Mucosa of stomach (tissue), 1 donor: ENCODE results near the gene CACNA2D3.

Source experiments
- H3K27me3 ChIP-seq: one replicate; pipeline ENCODE4 v1.7.0; 2013; ENCODE audit warnings: mild to moderate bottlenecking, low read length; ENCODE audit not compliant: control insufficient read depth, insufficient read depth
- H3K36me3 ChIP-seq: one replicate; pipeline ENCODE4 v1.7.0; 2013; ENCODE audit warnings: low read length; ENCODE audit not compliant: control insufficient read depth, insufficient read depth
- H3K4me1 ChIP-seq: one replicate; pipeline ENCODE4 v1.7.0; 2013; ENCODE audit warnings: mild to moderate bottlenecking, low read length; ENCODE audit not compliant: control insufficient read depth, insufficient read depth
- H3K4me3 ChIP-seq: one replicate; pipeline ENCODE4 v1.7.0; 2013; ENCODE audit warnings: low read length
- H3K9ac ChIP-seq: one replicate; pipeline ENCODE4 v1.7.0; 2013; ENCODE audit warnings: mild to moderate bottlenecking, low read length, moderate library complexity
- H3K9me3 ChIP-seq: one replicate; pipeline ENCODE4 v1.7.0; 2013; ENCODE audit warnings: mild to moderate bottlenecking, low read length, moderate library complexity; ENCODE audit not compliant: control insufficient read depth
- donor health status: Pancreatic carcinoma.

The CACNA2D3 gene

GRCh38 chr3:54264050-54264449, 141.7 kb downstream of the CACNA2D3 start:
- no peaks in the 10 kb centered on the region for H3K9me3 ChIP-seq
- no peaks in the 10 kb centered on the region for H3K36me3 ChIP-seq
- no peak overlapping the region for H3K9ac ChIP-seq
- H3K4me3 ChIP-seq: no peak overlapping the region
- H3K27me3 ChIP-seq: no peaks in the 10 kb centered on the region
- no peaks in the 10 kb centered on the region for H3K4me1 ChIP-seq

- Histone ChIP-seq H3K4me3 (no peak overlapping the region), H3K9ac (no peak overlapping the region), H3K27me3 (no peaks in the 10 kb centered on the region), H3K4me1 (no peaks in the 10 kb centered on the region), H3K36me3 (no peaks in the 10 kb centered on the region), H3K9me3 (no peaks in the 10 kb centered on the region)
These were observed 148.6 kb downstream of the CACNA2D3 start for GRCh38 chr3:54270816-54271526.

- Histone ChIP-seq H3K27me3 (no peaks in the 10 kb centered on the region), H3K9me3 (no peaks in the 10 kb centered on the region), H3K4me3 (no peak overlapping the region), H3K9ac (no peak overlapping the region), H3K4me1 (no peaks in the 10 kb centered on the region), H3K36me3 (no peaks in the 10 kb centered on the region)
These were observed 151.4 kb downstream of the CACNA2D3 start for GRCh38 chr3:54273791-54274190.

GRCh38 chr3:54274607-54275006, 152.3 kb downstream of the CACNA2D3 start:
- H3K27me3 ChIP-seq: no peaks in the 10 kb centered on the region

GRCh38 chr3:54279005-54279583, 156.7 kb downstream of the CACNA2D3 start:
- Histone ChIP-seq H3K27me3 (no peaks in the 10 kb centered on the region), H3K4me3 (no peak overlapping the region), H3K9me3 (no peaks in the 10 kb centered on the region), H3K36me3 (no peaks in the 10 kb centered on the region), H3K4me1 (no peaks in the 10 kb centered on the region), H3K9ac (no peak overlapping the region)

More at GRCh38 chr3:54274607-54275006, 152.3 kb downstream of the CACNA2D3 start:
- H3K4me1 ChIP-seq: no peaks in the 10 kb centered on the region
- H3K36me3 ChIP-seq: no peaks in the 10 kb centered on the region
- H3K4me3 ChIP-seq: no peak overlapping the region
- no peaks in the 10 kb centered on the region for H3K9me3 ChIP-seq
- no peak overlapping the region for H3K9ac ChIP-seq

GRCh38 chr3:54283470-54283869, 161.1 kb downstream of the CACNA2D3 start:
- Histone ChIP-seq H3K9ac (no peak overlapping the region), H3K27me3 (no peaks in the 10 kb centered on the region), H3K36me3 (no peaks in the 10 kb centered on the region), H3K9me3 (no peaks in the 10 kb centered on the region), H3K4me3 (no peak overlapping the region), H3K4me1 (no peaks in the 10 kb centered on the region)

- Histone ChIP-seq H3K9ac (no peak overlapping the region), H3K36me3 (no peaks in the 10 kb centered on the region), H3K4me3 (no peak overlapping the region), H3K4me1 (no peaks in the 10 kb centered on the region), H3K9me3 (no peaks in the 10 kb centered on the region), H3K27me3 (no peaks in the 10 kb centered on the region)
These were observed 171.9 kb downstream of the CACNA2D3 start for GRCh38 chr3:54294214-54294613.

GRCh38 chr3:54296531-54296930, 174.2 kb downstream of the CACNA2D3 start:
- Histone ChIP-seq H3K9me3 (no peaks in the 10 kb centered on the region), H3K9ac (no peak overlapping the region), H3K36me3 (no peaks in the 10 kb centered on the region), H3K27me3 (no peaks in the 10 kb centered on the region), H3K4me1 (no peaks in the 10 kb centered on the region), H3K4me3 (no peak overlapping the region)

GRCh38 chr3:54299169-54299935, 177.0 kb downstream of the CACNA2D3 start:
- Histone ChIP-seq H3K9ac (no peak overlapping the region), H3K9me3 (no peaks in the 10 kb centered on the region), H3K36me3 (no peaks in the 10 kb centered on the region), H3K27me3 (no peaks in the 10 kb centered on the region), H3K4me3 (no peak overlapping the region), H3K4me1 (no peaks in the 10 kb centered on the region)

GRCh38 chr3:54303517-54304375, 181.4 kb downstream of the CACNA2D3 start:
- Histone ChIP-seq H3K4me3 (no peak overlapping the region), H3K4me1 (no peaks in the 10 kb centered on the region), H3K9me3 (no peaks in the 10 kb centered on the region), H3K27me3 (no peaks in the 10 kb centered on the region), H3K9ac (no peak overlapping the region), H3K36me3 (no peaks in the 10 kb centered on the region)

GRCh38 chr3:54304877-54305276, 182.5 kb downstream of the CACNA2D3 start:
- H3K9me3 ChIP-seq: no peaks in the 10 kb centered on the region
- no peaks in the 10 kb centered on the region for H3K27me3 ChIP-seq
- no peaks in the 10 kb centered on the region for H3K4me1 ChIP-seq
- H3K4me3 ChIP-seq: no peak overlapping the region
- no peak overlapping the region for H3K9ac ChIP-seq
- no peaks in the 10 kb centered on the region for H3K36me3 ChIP-seq
